Common myeloid progenitor, CD34-positive (primary cell): ENCODE measurements around the gene SCCPDH.
"Not testable (repeated sequence)": the region's sequence is repeated elsewhere in the genome, so short reads cannot be mapped to it uniquely, and the experiment has no call there.

Experiments used
- CTCF ChIA-PET: fragments of 350-600 bp; sonication (Branson Sonifier 250); formaldehyde crosslinking; loops from one replicate; lab custom pipeline; 2021; ENCODE audit warnings: antibody characterized with exemption; lab: Charles Lee
- POLR2A ChIA-PET: fragments of 350-600 bp; sonication (Branson Sonifier 250); formaldehyde crosslinking; loops from one replicate; lab custom pipeline; 2021; ENCODE audit warnings: antibody characterized with exemption; lab: Charles Lee
- DNase-seq, 3 donors: peaks; one replicate each; pipeline versions ENCODE4 v3.0.0 to v3.0.0-alpha.2; 2013
- H3K27ac ChIP-seq, 2 experiments: 1 replicate in 1 of 2; 2 replicates in 1 of 2; pipeline ENCODE4 v1.7.0; 2013; ENCODE audit warnings: inconsistent platforms in 2 of 2, low read length in 2 of 2, mild to moderate bottlenecking in 2 of 2, low read depth in 1 of 2, moderate library complexity in 1 of 2; ENCODE audit not compliant: severe bottlenecking in 2 of 2, insufficient read depth in 1 of 2, poor library complexity in 1 of 2
- H3K27me3 ChIP-seq, 5 experiments: replicated peaks in 2 of 5; 1 replicate in 3 of 5; 2 replicates in 2 of 5; pipeline versions ENCODE4 v1.6.1 to v1.7.0; 2013; ENCODE audit warnings: low read length in 4 of 5, mild to moderate bottlenecking in 2 of 5, moderate library complexity in 2 of 5, inconsistent platforms in 1 of 5; ENCODE audit not compliant: insufficient read depth in 5 of 5, control insufficient read depth in 4 of 5
- H3K36me3 ChIP-seq, 4 experiments: 1 replicate in 2 of 4; 2 replicates in 2 of 4; pipeline versions ENCODE4 v1.6.1 to v1.7.0; 2013; ENCODE audit warnings: low read length in 3 of 4, control low read depth in 1 of 4, mild to moderate bottlenecking in 1 of 4; ENCODE audit not compliant: control insufficient read depth in 4 of 4, insufficient read depth in 4 of 4
- H3K4me1 ChIP-seq, 4 experiments: 1 replicate in 3 of 4; 2 replicates in 1 of 4; pipeline versions ENCODE4 v1.6.1 to v1.7.1; 2013; ENCODE audit warnings: low read length in 3 of 4, mild to moderate bottlenecking in 3 of 4, control low read depth in 1 of 4, inconsistent platforms in 1 of 4, moderate library complexity in 1 of 4; ENCODE audit not compliant: control insufficient read depth in 4 of 4, insufficient read depth in 4 of 4; ENCODE audit errors: control extremely low read depth in 1 of 4
- H3K4me3 ChIP-seq, 7 experiments: 1 replicate in 4 of 7; 2 replicates in 3 of 7; pipeline versions ENCODE4 v1.5.1 to v1.7.0; 2013; ENCODE audit warnings: mild to moderate bottlenecking in 7 of 7, low read length in 6 of 7, moderate library complexity in 6 of 7, inconsistent platforms in 2 of 7, low read depth in 2 of 7, control low read depth in 1 of 7; ENCODE audit not compliant: insufficient read depth in 4 of 7, control insufficient read depth in 1 of 7; ENCODE audit errors: extremely low read depth in 1 of 7
- H3K9me3 ChIP-seq, 5 experiments: 1 replicate in 4 of 5; 2 replicates in 1 of 5; pipeline versions ENCODE4 v1.6.1 to v1.7.1; 2013; ENCODE audit warnings: low read length in 4 of 5, mild to moderate bottlenecking in 2 of 5, inconsistent platforms in 1 of 5, low read depth in 1 of 5, moderate library complexity in 1 of 5; ENCODE audit not compliant: control insufficient read depth in 4 of 5, insufficient read depth in 2 of 5; ENCODE audit errors: control extremely low read depth in 1 of 5
- WGBS: methylation state at CpG from one replicate; pipeline ENCODE4 v1.1.5; 2013; ENCODE audit not compliant: insufficient coverage; 5-methylcytosine and 5-hydroxymethylcytosine counted together

SCCPDH gene

DNA sequence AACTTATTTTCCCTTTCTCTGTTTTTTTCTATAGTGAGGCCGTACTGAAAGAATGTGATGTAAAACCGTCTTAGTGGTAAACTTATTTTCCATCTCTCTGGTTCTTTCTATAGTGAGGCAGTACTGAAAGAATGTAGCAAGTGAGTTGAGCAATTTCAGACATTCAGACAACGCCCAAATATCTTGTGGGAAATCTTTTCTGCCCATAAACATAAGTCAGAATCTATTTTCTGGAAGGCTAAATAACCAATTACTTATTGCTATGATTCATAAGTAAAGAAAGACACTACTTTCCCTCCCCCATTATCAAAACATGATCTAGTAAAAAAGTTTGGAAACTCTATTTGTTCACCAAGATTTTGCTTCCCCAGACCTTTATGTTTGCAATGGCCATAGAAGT lies 18.8 kb upstream of the SCCPDH start:
- CTCF ChIA-PET: interaction anchor here (1.3 kb wide), 1 partner anchor 15 kb away, joined by 4 read pairs; no protein-coding TSS in a partner anchor
- Histone ChIP-seq H3K36me3 (no peaks in the 10 kb centered on the region), H3K4me3 (no peak overlapping the region), H3K27ac (no peak overlapping the region), H3K4me1 (peaks cover 11 to 51% (median 42%) of the 10 kb centered on the region in 4 experiments), H3K27me3 (no peaks in the 10 kb centered on the region), H3K9me3 (no peaks in the 10 kb centered on the region)
- DNase-seq: no peak
- POLR2A ChIA-PET: no interaction called here
- WGBS: 83% methylated on average over 1 of the region's 3 CpGs

DNA sequence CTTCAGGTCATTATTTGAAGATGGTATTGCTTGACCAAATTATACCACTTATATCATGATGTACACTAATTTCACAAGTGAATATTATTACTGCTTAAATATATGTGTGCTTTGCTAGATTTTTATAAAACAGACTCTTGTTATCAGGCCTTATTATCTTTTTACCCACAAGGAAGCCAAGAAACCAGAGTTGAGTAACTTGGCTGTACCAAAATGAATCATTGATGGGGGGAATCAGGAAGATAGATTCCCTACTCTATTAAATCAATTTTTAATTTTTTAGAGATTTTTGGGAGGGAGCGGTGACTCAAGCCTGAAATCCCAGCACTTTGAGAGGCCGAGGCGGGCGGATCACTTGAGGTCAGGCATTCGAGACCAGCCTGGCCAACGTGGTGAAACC lies 16.0 kb upstream of the SCCPDH start:
- H3K4me1 ChIP-seq: peaks cover 11 to 51% (median 39%) of the 10 kb centered on the region in 4 experiments
- ChIA-PET POLR2A (interaction anchor here (0.6 kb wide), 1 partner anchor 41 kb away, joined by 3 read pairs; no protein-coding TSS in a partner anchor), CTCF (interaction anchor here (1.1 to 1.2 kb wide), 2 partner anchors 15 to 19 kb away, joined by 3 to 4 read pairs; no protein-coding TSS in a partner anchor)
- H3K9me3 ChIP-seq: no peaks in the 10 kb centered on the region
- H3K4me3 ChIP-seq: peak overlapping the region in 1 of 7 experiments; percentile 35
- H3K36me3 ChIP-seq: no peaks in the 10 kb centered on the region
- WGBS: 100% methylated on average over 4 of the region's 6 CpGs
- no peak for DNase-seq
- H3K27me3 ChIP-seq: no peaks in the 10 kb centered on the region
- H3K27ac ChIP-seq: no peak overlapping the region

DNA sequence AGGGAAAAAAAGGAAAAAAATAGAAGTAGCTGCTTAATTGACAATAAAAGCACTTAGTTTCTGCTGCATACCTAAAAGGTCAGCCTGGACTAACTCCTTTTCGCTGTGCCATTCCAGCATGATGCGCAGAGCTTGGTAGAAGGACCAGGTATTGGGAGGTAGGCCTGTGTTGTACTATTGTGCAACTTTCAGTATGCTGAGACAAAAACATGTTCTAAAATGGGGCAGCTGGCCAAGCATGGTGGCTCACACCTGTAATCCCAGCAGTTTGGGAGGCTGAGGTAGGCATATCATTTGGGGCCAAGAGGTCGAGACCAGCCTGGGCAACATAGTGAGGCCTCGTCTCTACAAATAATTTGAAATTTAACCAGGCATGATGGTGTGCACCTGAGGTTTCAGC lies 15.0 kb upstream of the SCCPDH start:
- ChIA-PET POLR2A (no interaction called here), CTCF (interaction anchor here (1.0 to 1.9 kb wide), 5 partner anchors 12 to 40 kb away, joined by 3 to 8 read pairs (median 5); partner anchors contain the start of gene SCCPDH)
- DNase-seq: no peak
- Histone ChIP-seq H3K27me3 (no peaks in the 10 kb centered on the region), H3K27ac (no peak overlapping the region), H3K36me3 (no peaks in the 10 kb centered on the region), H3K9me3 (no peaks in the 10 kb centered on the region), H3K4me3 (no peak overlapping the region), H3K4me1 (peaks cover 11 to 42% (median 29%) of the 10 kb centered on the region in 4 experiments)
- WGBS: 98% methylated on average over 4 of the region's 4 CpGs

DNA sequence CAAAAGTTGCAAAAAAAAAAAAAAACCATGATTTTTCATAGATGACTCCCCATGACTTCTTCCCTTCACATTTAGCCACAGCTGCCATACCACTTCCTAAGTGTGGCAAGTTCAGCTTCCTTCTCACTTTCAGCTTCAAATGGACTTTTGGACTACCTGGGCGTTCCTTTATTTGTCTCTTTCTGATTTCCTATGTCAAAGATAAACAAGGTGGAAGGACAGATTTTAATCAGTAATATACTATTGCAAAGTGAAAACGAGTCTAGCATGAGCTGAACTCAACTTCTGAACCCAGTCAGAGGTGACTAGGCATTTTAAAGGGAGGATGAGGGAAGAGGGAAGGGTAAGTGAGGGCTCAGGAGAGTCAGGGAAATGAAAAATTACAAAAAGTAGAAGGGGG lies 14.4 kb upstream of the SCCPDH start:
- H3K36me3 ChIP-seq: no peaks in the 10 kb centered on the region
- peaks cover 11 to 39% (median 29%) of the 10 kb centered on the region in 4 experiments for H3K4me1 ChIP-seq
- H3K27me3 ChIP-seq: no peaks in the 10 kb centered on the region
- peak overlapping the region in 2 of 7 experiments; percentile 25 to 33 for H3K4me3 ChIP-seq
- ChIA-PET CTCF (interaction anchor here (0.6 to 1.9 kb wide), 8 partner anchors 12 to 46 kb away, joined by 3 to 8 read pairs (median 4); partner anchors contain the start of gene SCCPDH), POLR2A (interaction anchor here (0.6 to 0.7 kb wide), 2 partner anchors 13 to 229 kb away, joined by 3 to 6 read pairs; no protein-coding TSS in a partner anchor)
- H3K27ac ChIP-seq: no peak overlapping the region
- peak; percentile 50 to 87 (median 80) for DNase-seq
- 0% methylated on average over 1 of the region's 2 CpGs for WGBS
- no peaks in the 10 kb centered on the region for H3K9me3 ChIP-seq

DNA sequence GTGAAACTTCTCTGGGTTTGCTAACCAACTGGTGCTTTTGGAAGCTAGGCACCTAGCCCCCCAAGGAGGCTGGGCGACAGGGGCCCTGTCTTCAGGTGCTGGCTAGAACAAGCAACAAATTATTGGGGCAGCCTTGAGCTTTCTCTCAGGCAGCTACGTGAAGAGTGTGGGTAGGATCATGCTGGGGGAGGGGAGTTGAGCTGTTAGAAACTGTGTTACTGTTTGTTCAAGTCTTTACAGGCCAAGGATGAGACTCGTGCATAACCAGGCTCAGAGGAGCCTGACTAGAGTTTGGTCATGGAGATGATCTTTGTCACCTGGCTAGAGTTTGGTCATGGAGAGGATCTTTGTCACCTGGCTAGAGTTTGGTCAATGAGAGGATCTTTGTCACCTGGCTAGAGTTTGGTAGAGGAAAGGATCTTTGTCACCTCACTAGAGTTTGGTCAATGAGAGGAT lies 12.6 kb upstream of the SCCPDH start:
- no peaks in the 10 kb centered on the region for H3K27me3 ChIP-seq
- H3K27ac ChIP-seq: no peak overlapping the region
- H3K36me3 ChIP-seq: no peaks in the 10 kb centered on the region
- WGBS: 100% methylated on average over 3 of the region's 3 CpGs
- CTCF ChIA-PET: interaction anchor here (1.3 to 2.5 kb wide), 4 partner anchors 10 to 63 kb away, joined by 3 to 8 read pairs (median 6); partner anchors contain the start of gene SCCPDH
- H3K9me3 ChIP-seq: no peaks in the 10 kb centered on the region
- DNase-seq: no peak
- peaks cover 11 to 38% (median 29%) of the 10 kb centered on the region in 4 experiments for H3K4me1 ChIP-seq
- POLR2A ChIA-PET: no interaction called here
- H3K4me3 ChIP-seq: no peak overlapping the region

DNA sequence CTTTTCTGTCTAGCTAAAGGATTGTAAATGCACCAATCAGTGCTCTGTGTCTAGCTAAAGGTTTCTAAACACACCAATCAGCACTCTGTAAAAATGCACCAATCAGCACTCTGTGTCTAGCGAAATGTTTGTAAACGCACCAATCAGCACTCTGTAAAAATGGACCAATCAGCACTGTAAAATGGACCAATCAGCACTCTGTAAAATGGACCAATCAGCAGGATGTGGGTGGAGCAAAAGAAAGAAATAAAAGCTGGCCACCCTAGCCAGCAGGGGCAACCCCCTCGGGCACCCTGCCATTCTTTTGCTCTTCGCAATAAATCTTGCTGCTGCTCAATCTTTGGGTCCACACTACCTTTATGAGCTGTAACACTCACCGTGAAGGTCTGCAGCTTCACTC lies 11.8 kb upstream of the SCCPDH start:
- DNase-seq, H3K27me3 ChIP-seq, H3K27ac ChIP-seq, POLR2A ChIA-PET, H3K36me3 ChIP-seq, H3K9me3 ChIP-seq, H3K4me3 ChIP-seq: not testable (repeated sequence)
- WGBS: 98% methylated on average over 5 of the region's 5 CpGs
- H3K4me1 ChIP-seq: peaks cover 11 to 29% (median 26%) of the 10 kb centered on the region in 4 experiments
- CTCF ChIA-PET: interaction anchor here (1.3 to 2.5 kb wide), 3 partner anchors 9 to 64 kb away, joined by 3 to 8 read pairs (median 5); partner anchors contain the start of gene SCCPDH

DNA sequence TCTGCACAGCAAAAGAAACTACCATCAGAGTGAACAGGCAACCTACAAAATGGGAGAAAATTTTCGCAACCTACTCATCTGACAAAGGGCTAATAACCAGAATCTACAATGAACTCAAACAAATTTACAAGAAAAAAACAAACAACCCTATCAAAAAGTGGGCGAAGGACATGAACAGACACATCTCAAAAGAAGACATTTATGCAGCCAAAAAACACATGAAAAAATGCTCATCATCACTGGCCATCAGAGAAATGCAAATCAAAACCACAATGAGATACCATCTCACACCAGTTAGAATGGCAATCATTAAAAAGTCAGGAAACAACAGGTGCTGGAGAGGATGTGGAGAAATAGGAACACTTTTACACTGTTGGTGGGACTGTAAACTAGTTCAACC lies 4.8 kb upstream of the SCCPDH start:
- H3K4me1 ChIP-seq, H3K27ac ChIP-seq, DNase-seq, H3K9me3 ChIP-seq, CTCF ChIA-PET, POLR2A ChIA-PET, H3K36me3 ChIP-seq, H3K4me3 ChIP-seq, H3K27me3 ChIP-seq: not testable (repeated sequence)
- no CpG with 5 or more reads among the region's 2 CpGs for WGBS
